Keratinocyte (primary cell): ENCODE results near the gene PTPRN2. TPM values are rescaled to one million over a fixed set of nuclear protein-coding genes. Genes with fewer than 3 reads are reported as not detected.

ENCODE experiments used
- DNase-seq: peaks from one replicate; pipeline ENCODE4 v3.0.0-alpha.2; 2011; ENCODE audit warnings: low read depth, missing footprints, low spot score
- FAIRE-seq: peaks from 2 replicates; lab custom pipeline; 2011; peaks lifted over from hg19 to GRCh38; lab: Jason Lieb, UNC
- H2AFZ ChIP-seq: 2 replicates; pipeline ENCODE4 v1.6.0; 2012; ENCODE audit warnings: low read length, control low read depth, inconsistent platforms; ENCODE audit not compliant: control insufficient read depth
- H3K27ac ChIP-seq: 2 replicates; pipeline ENCODE4 v1.5.1; 2011; ENCODE audit warnings: low read length; ENCODE audit not compliant: control insufficient read depth, insufficient read depth
- H3K27me3 ChIP-seq: 3 replicates; pipeline ENCODE4 v1.6.0; 2011; ENCODE audit warnings: low read length; ENCODE audit not compliant: control insufficient read depth, insufficient read depth; ENCODE audit errors: extremely low read depth
- H3K36me3 ChIP-seq, 2 experiments: 2 replicates in 1 of 2; 3 replicates in 1 of 2; pipeline ENCODE4 v1.5.1; 2011; ENCODE audit warnings: low read length in 2 of 2, mild to moderate bottlenecking in 1 of 2; ENCODE audit not compliant: control insufficient read depth in 2 of 2, insufficient read depth in 2 of 2; ENCODE audit errors: extremely low read depth in 1 of 2
- H3K4me1 ChIP-seq: 3 replicates; pipeline ENCODE4 v1.5.1; 2011; ENCODE audit warnings: low read length; ENCODE audit not compliant: control insufficient read depth, insufficient read depth; ENCODE audit errors: extremely low read depth
- H3K4me2 ChIP-seq: 3 replicates; pipeline ENCODE4 v1.6.0; 2011; ENCODE audit warnings: low read depth, low read length; ENCODE audit not compliant: control insufficient read depth, insufficient read depth; ENCODE audit errors: extremely low read depth
- H3K4me3 ChIP-seq, 3 experiments: fragments of 200-600 bp in 1 of 3; sonication (generic) in 1 of 3; 2 replicates in 2 of 3; 3 replicates in 1 of 3; pipeline ENCODE4 v1.5.1; 2011 to 2016; ENCODE audit warnings: low read length in 3 of 3, mild to moderate bottlenecking in 3 of 3, control low read depth in 2 of 3, inconsistent platforms in 1 of 3, low read depth in 1 of 3, mixed read lengths in 1 of 3, mixed run types in 1 of 3, moderate library complexity in 1 of 3; ENCODE audit not compliant: control insufficient read depth in 2 of 3, insufficient read depth in 2 of 3; ENCODE audit errors: extremely low read depth in 1 of 3
- H3K79me2 ChIP-seq: 2 replicates; pipeline ENCODE4 v1.6.0; 2012; ENCODE audit warnings: low read length; ENCODE audit not compliant: control insufficient read depth, insufficient read depth
- H3K9ac ChIP-seq: 3 replicates; pipeline ENCODE4 v1.6.0; 2011; ENCODE audit warnings: low read length; ENCODE audit not compliant: control insufficient read depth, insufficient read depth; ENCODE audit errors: extremely low read depth
- H3K9me1 ChIP-seq: 3 replicates; pipeline ENCODE4 v1.6.0; 2011; ENCODE audit warnings: low read length; ENCODE audit not compliant: control insufficient read depth, insufficient read depth; ENCODE audit errors: extremely low read depth
- H3K9me3 ChIP-seq: 2 replicates; pipeline ENCODE4 v1.5.1; 2012; ENCODE audit warnings: low read depth, low read length; ENCODE audit not compliant: control insufficient read depth
- H4K20me1 ChIP-seq: 3 replicates; pipeline ENCODE4 v1.6.0; 2011; ENCODE audit warnings: low read length; ENCODE audit not compliant: control insufficient read depth, insufficient read depth; ENCODE audit errors: extremely low read depth
- CTCF ChIP-seq, 3 experiments: IDR thresholded peaks in 1 of 3; conservative IDR thresholded peaks in 1 of 3; optimal IDR thresholded peaks in 1 of 3; 2 replicates in 2 of 3; 3 replicates in 1 of 3; pipeline versions ENCODE3 to v1.5.1; 2011; ENCODE audit warnings: low read length in 3 of 3, mild to moderate bottlenecking in 3 of 3, moderate library complexity in 2 of 3, control low read depth in 1 of 3, inconsistent platforms in 1 of 3; ENCODE audit not compliant: insufficient read depth in 2 of 3; ENCODE audit errors: extremely low read depth in 1 of 3
- EZH2 ChIP-seq: IDR thresholded peaks from one replicate; pipeline ENCODE4 v1.6.1; 2012; ENCODE audit warnings: inconsistent platforms, mild to moderate bottlenecking, low read length, moderate library complexity
- dilution Hi-C: fragments of 300-500 bp; cut with MboI; formaldehyde crosslinking; loops from one replicate; pipeline ENCODE4 v1.7.0; 2020; ENCODE audit warnings: low sequenced_read_pairs; ENCODE audit not compliant: extremely low pct_ligation_motif_present
- polyA plus RNA-seq, 5 experiments: library from polyadenylated mRNA; depleted of rRNA in 3 of 5; stranded (reverse) in 3 of 5; stranded (forward) in 1 of 5; unstranded in 1 of 5; fragments of >200 nt; gene quantifications; 1 replicate in 1 of 5; 2 replicates in 3 of 5; 3 replicates in 1 of 5; pipeline versions ENCODE4 v1.2.1 to v1.2.3, GENCODE V29; 2011 to 2012; ENCODE audit warnings: missing spikeins in 2 of 5, low read depth in 1 of 5, low replicate concordance in 1 of 5

Gene PTPRN2
- polyA plus RNA-seq, 1 donor (not counting 4 experiments of a cell fraction or from before 2014, with no cell fraction given), result not detected

- Histone ChIP-seq H3K36me3 (no peaks in the 10 kb centered on the region), H3K4me2 (no peak overlapping the region), H3K4me1 (no peaks in the 10 kb centered on the region), H3K4me3 (no peak overlapping the region), H3K79me2 (no peaks in the 10 kb centered on the region), H3K27me3 (no peaks in the 10 kb centered on the region), H3K9me3 (peaks cover 5% of the 10 kb centered on the region), H2AFZ (no peak overlapping the region), H3K27ac (no peak overlapping the region), H3K9me1 (no peaks in the 10 kb centered on the region), H3K9ac (no peak overlapping the region), H4K20me1 (no peaks in the 10 kb centered on the region)
- dilution Hi-C loops, result loop anchor here (25.0 kb wide), 1 partner anchor 101 kb away; no protein-coding TSS in a partner anchor
- FAIRE-seq (no peak), DNase-seq (no peak)
- TF ChIP-seq EZH2 (no peak), CTCF (optimal IDR thresholded peaks at IDR 0.05 in 1 of 3, IDR thresholded peaks at IDR 0.05 in 1 of 3, conservative IDR thresholded peaks at IDR 0.05 in 1 of 3; ENCODE audit: extremely low read depth in 1 of 3, insufficient read depth in 2 of 3, low read length in 3 of 3) (no peak)
Measured at GRCh38 chr7:158238616-158239289, 348.9 kb downstream of the PTPRN2 start.

GRCh38 chr7:158237672-158238335 is 349.8 kb downstream of the PTPRN2 start:
- no peak overlapping the region for H3K4me3 ChIP-seq

More at GRCh38 chr7:158237672-158238335, 349.8 kb downstream of the PTPRN2 start:
- DNase-seq (no peak), FAIRE-seq (no peak)
- H3K9me1 ChIP-seq, result no peaks in the 10 kb centered on the region
- H3K27me3 ChIP-seq, result no peaks in the 10 kb centered on the region
- no peaks in the 10 kb centered on the region for H3K4me1 ChIP-seq
- no peak overlapping the region for H3K4me2 ChIP-seq
- no peak overlapping the region for H3K9ac ChIP-seq
- H3K36me3 ChIP-seq, result no peaks in the 10 kb centered on the region
- dilution Hi-C loops, result loop anchor here (25.0 kb wide), 1 partner anchor 101 kb away; no protein-coding TSS in a partner anchor
- H4K20me1 ChIP-seq, result no peaks in the 10 kb centered on the region
- H3K79me2 ChIP-seq, result no peaks in the 10 kb centered on the region
- H3K9me3 ChIP-seq, result peaks cover 5% of the 10 kb centered on the region
- no peak for TF ChIP-seq EZH2
- no peak for TF ChIP-seq CTCF (optimal IDR thresholded peaks at IDR 0.05 in 1 of 3, IDR thresholded peaks at IDR 0.05 in 1 of 3, conservative IDR thresholded peaks at IDR 0.05 in 1 of 3; ENCODE audit: extremely low read depth in 1 of 3, insufficient read depth in 2 of 3, low read length in 3 of 3)
- H2AFZ ChIP-seq, result no peak overlapping the region
- no peak overlapping the region for H3K27ac ChIP-seq
